AG04449 (cell line): Measurements from ENCODE around the gene TRIM33.
"Not testable (repeated sequence)": the region's sequence is repeated elsewhere in the genome, so short reads cannot be mapped to it uniquely, and the experiment has no call there.

Experiments
- CTCF ChIA-PET: fragments of 350-600 bp; formaldehyde crosslinking; extraction: SDS; loops from one replicate; lab custom pipeline; 2021; ENCODE audit warnings: antibody characterized with exemption; lab: Yijun Ruan, JAX
- POLR2A ChIA-PET: fragments of 400-600, 350-600 bp; formaldehyde crosslinking; extraction: SDS; loops from one replicate; lab custom pipeline; 2020; ENCODE audit warnings: antibody characterized with exemption, inconsistent platforms; lab: Yijun Ruan, JAX
- DNase-seq: peaks from one replicate; pipeline ENCODE4 v3.0.0-alpha.2; 2010; ENCODE audit warnings: low read depth, low spot score
- H3K4me3 ChIP-seq: 2 replicates; pipeline ENCODE4 v1.5.1; 2011; ENCODE audit warnings: low read depth, mild to moderate bottlenecking, control low read depth, low read length
- TF ChIP-seq, protein P1 (sequence below): IDR thresholded peaks from one replicate; pipeline ENCODE4 v1.5.1; 2011; ENCODE audit warnings: mild to moderate bottlenecking, moderate library complexity, low read length, control low read depth, inconsistent platforms; ENCODE audit not compliant: insufficient read depth; ENCODE audit errors: missing control alignments

The TRIM33 gene

DNA sequence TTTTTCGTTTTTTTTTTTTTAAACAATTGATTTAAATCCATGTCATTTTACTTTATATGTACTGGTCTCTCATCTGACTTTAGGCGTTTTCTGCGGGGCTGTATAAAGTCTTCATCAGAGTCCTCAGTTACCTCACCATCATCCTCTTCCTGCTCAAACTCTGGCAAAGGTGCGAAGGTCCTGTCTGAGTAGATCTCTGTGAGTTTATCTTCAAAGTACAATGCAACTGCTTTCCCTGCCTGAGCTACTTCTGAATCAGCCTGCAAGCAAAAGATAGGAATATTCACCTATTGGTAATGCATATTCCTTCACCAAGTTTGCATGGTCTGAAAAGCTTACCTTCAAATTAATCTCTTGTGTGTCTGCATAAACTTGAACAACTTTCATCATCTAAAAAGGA is 113.4 kb downstream of the TRIM33 start:
- ChIA-PET CTCF (no interaction called here), POLR2A (no interaction called here)
- no peak overlapping the region for H3K4me3 ChIP-seq
- DNase-seq: no peak
- TF ChIP-seq, protein P1, sequence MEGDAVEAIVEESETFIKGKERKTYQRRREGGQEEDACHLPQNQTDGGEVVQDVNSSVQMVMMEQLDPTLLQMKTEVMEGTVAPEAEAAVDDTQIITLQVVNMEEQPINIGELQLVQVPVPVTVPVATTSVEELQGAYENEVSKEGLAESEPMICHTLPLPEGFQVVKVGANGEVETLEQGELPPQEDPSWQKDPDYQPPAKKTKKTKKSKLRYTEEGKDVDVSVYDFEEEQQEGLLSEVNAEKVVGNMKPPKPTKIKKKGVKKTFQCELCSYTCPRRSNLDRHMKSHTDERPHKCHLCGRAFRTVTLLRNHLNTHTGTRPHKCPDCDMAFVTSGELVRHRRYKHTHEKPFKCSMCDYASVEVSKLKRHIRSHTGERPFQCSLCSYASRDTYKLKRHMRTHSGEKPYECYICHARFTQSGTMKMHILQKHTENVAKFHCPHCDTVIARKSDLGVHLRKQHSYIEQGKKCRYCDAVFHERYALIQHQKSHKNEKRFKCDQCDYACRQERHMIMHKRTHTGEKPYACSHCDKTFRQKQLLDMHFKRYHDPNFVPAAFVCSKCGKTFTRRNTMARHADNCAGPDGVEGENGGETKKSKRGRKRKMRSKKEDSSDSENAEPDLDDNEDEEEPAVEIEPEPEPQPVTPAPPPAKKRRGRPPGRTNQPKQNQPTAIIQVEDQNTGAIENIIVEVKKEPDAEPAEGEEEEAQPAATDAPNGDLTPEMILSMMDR: no peak

GRCh38 chr1:114395863-114396262 is 115.1 kb downstream of the TRIM33 start:
- CTCF ChIA-PET: interaction anchor here (1.0 kb wide), 1 partner anchor 11 kb away, joined by 3 read pairs; no protein-coding TSS in a partner anchor

DNA sequence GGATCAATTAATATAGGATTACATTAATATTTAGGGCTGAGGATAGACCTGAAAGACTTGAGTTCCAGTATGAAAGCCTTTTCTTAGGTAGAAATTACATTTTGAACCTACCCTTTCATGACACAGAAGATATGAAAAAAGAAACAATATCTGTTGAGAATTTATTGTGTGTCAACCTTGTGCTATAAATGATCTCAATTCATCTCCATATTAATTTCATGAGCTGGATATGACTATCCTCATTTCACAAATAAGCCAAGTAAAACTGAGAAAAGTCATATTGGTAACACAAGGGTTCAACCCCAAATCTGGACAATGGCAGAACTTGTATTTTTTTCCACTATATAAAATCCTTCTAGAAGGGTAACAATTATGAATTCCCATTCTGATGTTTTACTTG is 120.0 kb downstream of the TRIM33 start:
- CTCF ChIA-PET: interaction anchor here (1.2 to 1.9 kb wide), 2 partner anchors 43 to 44 kb away, joined by 3 to 4 read pairs; no protein-coding TSS in a partner anchor
- POLR2A ChIA-PET: no interaction called here
- TF ChIP-seq, protein P1: no peak

More at GRCh38 chr1:114395863-114396262, 115.1 kb downstream of the TRIM33 start:
- no peak for DNase-seq
- TF ChIP-seq, protein P1: no peak
- H3K4me3 ChIP-seq: no peak overlapping the region
- POLR2A ChIA-PET: no interaction called here

GRCh38 chr1:114390361-114390760 is 120.6 kb downstream of the TRIM33 start:
- POLR2A ChIA-PET: no interaction called here
- no peak for DNase-seq
- TF ChIP-seq, protein P1: no peak
- CTCF ChIA-PET: interaction anchor here (1.2 to 1.9 kb wide), 2 partner anchors 42 to 43 kb away, joined by 3 to 4 read pairs; no protein-coding TSS in a partner anchor
- H3K4me3 ChIP-seq: no peak overlapping the region

More for the DNA sequence above, 120.0 kb downstream of the TRIM33 start:
- no peak for DNase-seq
- H3K4me3 ChIP-seq: no peak overlapping the region

DNA sequence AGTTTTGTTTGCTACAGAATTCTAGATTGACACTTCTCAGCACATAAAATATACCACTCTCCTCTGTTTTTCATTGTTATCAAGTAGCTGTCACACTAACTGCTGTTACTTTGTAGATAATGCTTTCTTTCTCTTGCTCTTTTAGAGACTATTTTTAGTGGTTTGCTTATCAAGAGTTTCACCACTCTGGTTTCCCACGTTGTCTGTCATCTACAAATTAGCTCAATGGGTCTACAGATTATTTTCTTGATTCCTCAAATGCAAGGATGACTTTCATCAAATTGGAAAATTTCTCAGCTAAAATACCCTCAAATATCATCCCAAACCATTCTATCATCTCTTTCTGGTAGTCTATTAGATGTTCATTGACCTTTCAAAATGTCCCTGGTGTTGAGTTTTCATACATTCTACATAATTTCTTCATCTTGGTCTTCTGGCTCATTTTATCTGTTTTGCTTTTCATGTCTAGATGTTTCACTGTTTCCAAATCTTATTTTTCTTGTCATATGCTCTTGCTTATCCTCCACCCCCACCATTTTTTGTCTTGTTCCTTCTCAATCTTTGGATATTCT is 122.5 kb downstream of the TRIM33 start:
- ChIA-PET CTCF (no interaction called here), POLR2A (no interaction called here)
- H3K4me3 ChIP-seq: no peak overlapping the region
- TF ChIP-seq, protein P1: no peak
- no peak for DNase-seq

- DNase-seq, H3K4me3 ChIP-seq, CTCF ChIA-PET: not testable (repeated sequence)
- POLR2A ChIA-PET: interaction anchor here (0.6 kb wide), 1 partner anchor 40 kb away, joined by 3 read pairs; no protein-coding TSS in a partner anchor
Observed at GRCh38 chr1:114387585-114387984, 123.4 kb downstream of the TRIM33 start.

GRCh38 chr1:114387010-114387360 is 124.0 kb downstream of the TRIM33 start:
- POLR2A ChIA-PET: no interaction called here
- no peak for DNase-seq
- TF ChIP-seq, protein P1: no peak
- no peak overlapping the region for H3K4me3 ChIP-seq
- CTCF ChIA-PET: interaction anchor here (1.2 to 1.5 kb wide), 2 partner anchors 40 to 41 kb away, joined by 3 to 5 read pairs; no protein-coding TSS in a partner anchor
